ENCODE data around the gene MX1.
A peak's percentile ranks its signal among the peaks of the same experiment; 100 is the strongest.

Gene MX1

DNA sequence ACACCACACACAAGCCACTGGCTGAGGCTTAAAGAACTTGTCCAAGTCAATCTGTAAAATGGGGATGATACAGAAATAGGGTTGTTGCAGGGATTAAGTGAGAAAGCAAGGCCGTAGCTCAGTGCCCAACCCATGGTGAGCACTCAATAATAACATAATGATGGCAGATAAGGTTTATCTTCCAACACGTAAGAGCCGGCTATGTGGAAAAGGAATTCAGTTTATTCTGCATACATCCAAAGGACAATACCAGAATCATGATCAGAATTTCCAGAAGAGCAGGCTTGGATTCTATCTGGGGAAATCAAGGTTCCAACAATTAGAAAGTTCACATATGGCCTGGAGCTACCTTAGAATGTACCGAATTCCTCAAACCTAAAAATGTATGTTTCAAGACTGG is 77.3 kb downstream of the MX1 start:
- TF ChIP-seq, protein P1, sequence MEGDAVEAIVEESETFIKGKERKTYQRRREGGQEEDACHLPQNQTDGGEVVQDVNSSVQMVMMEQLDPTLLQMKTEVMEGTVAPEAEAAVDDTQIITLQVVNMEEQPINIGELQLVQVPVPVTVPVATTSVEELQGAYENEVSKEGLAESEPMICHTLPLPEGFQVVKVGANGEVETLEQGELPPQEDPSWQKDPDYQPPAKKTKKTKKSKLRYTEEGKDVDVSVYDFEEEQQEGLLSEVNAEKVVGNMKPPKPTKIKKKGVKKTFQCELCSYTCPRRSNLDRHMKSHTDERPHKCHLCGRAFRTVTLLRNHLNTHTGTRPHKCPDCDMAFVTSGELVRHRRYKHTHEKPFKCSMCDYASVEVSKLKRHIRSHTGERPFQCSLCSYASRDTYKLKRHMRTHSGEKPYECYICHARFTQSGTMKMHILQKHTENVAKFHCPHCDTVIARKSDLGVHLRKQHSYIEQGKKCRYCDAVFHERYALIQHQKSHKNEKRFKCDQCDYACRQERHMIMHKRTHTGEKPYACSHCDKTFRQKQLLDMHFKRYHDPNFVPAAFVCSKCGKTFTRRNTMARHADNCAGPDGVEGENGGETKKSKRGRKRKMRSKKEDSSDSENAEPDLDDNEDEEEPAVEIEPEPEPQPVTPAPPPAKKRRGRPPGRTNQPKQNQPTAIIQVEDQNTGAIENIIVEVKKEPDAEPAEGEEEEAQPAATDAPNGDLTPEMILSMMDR (conservative IDR thresholded peaks at IDR 0.05) = no peak
- TF ChIP-seq ZFX (IDR thresholded peaks at IDR 0.05) = no peak
- peak overlapping the region; percentile 99 for H3K27ac ChIP-seq

DNA sequence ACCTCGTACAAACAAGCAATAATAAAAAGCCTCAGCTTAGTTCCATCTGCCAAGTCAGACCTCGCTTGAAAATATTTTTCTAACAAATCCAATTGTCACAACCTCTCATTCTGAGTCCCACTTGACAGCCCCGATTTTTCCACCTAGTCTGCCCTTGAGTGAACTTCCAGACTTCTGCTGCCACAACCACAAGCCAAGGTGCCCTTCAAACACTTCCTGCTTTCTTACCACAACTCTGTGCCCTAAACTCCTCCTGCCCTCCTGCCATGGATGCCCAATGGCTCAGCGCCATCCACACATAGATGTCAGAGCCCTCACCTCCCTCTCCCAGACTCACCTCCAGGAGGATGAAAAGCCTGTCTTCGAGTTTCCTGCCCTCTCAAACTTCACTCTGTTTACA is 78.0 kb downstream of the MX1 start:
- peak overlapping the region; percentile 99 for H3K27ac ChIP-seq
- no peak for TF ChIP-seq ZFX (IDR thresholded peaks at IDR 0.05)
- TF ChIP-seq, protein P1 (conservative IDR thresholded peaks at IDR 0.05) = no peak

DNA sequence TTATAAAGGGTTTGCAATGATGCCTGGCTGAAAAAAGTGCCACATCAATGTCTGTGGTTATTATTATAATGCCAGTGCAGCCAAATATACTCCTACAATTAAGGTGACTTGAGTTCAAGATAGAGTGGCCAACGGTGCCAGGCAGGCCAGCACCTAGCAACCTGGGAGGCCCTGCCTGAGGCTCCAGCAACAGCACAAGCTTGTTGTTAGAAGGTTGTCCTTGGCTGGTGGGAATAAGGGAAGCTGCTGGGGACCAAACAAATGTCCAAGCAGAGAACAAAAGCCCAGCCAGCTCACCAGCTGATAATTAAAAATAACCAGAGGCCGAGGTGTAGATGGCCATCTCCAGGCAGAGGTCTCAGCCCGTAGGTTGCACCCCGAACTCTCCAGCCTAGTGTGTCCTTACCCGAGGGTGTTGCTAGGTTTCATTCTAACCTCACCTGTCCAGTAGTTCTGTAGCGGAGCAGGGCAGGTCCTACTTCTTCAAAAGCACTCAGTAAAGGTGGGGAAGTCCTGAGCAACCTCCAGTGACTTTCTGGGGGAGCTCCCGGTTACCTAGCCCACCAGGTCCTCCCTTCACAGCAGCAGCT is 80.1 kb downstream of the MX1 start:
- H3K27ac ChIP-seq = peak overlapping the region; percentile 99
- TF ChIP-seq, protein P1 (conservative IDR thresholded peaks at IDR 0.05) = no peak
- no peak for TF ChIP-seq ZFX (IDR thresholded peaks at IDR 0.05)

DNA sequence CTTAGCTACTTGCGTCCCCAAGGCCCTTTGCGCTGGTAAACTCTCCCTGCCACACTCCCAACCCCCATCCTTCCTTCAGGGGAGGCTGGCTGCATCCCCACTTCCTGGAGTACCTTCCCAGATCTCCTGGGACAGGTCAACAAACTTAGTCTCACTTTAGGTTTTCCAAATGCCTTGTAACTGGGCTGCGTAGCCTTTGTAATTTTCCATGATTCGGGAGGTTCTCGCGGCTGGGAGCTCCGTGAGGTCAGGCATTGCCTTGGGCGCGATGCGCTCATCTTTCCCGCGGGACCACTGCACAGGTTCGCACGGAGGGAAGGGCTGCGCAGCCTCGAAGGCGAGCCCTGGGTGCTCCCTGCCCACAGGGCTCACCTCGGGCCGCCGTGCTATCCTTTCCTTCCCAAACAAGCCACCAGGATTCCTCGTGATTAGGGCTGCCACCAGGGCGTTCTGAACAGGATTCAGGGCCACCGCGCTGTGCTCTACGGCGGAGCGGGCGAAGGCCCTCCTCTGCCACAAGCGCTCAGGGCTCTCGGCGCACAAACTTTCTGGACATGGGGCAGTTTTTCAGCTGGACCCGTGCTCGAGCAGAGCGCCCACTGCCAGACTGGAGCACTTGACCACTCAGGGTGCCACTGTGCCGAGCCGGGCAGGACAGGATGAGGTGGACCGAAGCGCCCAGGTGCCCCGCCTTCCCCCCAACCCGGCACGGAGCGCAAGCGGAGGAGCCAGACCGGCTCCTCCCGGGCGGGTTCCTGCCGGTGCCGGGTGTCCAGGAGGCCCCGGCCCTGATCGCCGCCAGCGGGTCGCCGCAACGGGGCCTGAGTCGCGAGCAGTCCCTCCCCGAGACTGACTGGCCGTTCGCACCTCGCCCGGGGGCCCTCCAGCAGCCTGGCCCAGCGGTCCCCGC is 80.8 kb downstream of the MX1 start:
- peak overlapping the region; percentile 99 for H3K27ac ChIP-seq
- TF ChIP-seq, protein P1 (conservative IDR thresholded peaks at IDR 0.05) = no peak
- 0 out of 2 replicates have a peak, but pooled peaks have one; percentile 39 for TF ChIP-seq ZFX (IDR thresholded peaks at IDR 0.05)

DNA sequence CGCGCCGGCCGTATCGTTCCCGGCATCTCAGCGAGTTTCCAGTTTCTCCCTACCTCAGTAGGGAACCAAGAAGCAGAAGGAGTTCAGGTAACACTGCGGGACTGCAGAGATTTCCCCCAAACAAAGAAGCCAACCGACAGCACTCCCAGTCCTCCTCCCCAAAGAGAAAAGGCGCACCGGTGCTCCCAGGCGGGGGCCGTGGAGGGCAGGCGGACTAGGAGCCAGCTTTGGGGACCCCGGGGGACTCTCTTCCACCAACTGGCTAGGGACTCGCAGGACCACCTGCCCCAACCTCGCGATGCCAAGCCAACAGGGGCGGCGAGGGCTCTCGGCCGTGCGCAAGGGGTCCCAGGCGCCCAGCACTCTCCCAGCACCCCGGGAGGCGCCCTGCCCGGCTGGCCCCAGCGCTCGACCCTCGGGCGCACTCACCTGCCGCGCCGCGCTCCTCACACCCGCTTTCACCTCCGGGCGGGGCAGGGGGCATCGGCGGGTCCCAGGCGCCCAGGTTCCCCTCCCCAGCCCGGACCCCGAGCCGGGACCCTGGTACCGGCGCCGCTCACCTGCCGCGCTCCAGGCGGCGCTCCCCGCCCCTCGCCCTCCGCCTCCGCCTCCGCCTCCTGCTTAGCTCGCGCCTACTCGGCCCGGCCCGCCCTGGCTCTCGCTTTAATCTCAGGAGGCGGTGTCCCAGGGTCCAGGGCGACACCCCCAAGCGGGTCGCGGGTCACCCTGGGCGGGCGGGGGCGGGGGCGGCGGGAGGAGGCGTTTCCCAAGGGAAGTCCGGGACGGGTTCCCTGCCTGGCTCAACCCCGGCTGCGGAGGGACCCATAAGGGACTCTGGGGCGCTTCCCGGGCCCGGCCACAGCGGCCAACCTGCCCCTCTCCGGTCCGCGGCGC is 81.7 kb downstream of the MX1 start, which contains the start of gene TMPRSS2:
Gene TMPRSS2 (minus strand): TSS at position 638 of the 894 bp plus-strand sequence. CDS start 10,025 bp downstream, outside the sequence.
- H3K27ac ChIP-seq = peak within 1 kb of the TSS; percentile 99
- TF ChIP-seq, protein P1 (conservative IDR thresholded peaks at IDR 0.05) = no peak
- TF ChIP-seq ZFX (IDR thresholded peaks at IDR 0.05) = no peak

DNA sequence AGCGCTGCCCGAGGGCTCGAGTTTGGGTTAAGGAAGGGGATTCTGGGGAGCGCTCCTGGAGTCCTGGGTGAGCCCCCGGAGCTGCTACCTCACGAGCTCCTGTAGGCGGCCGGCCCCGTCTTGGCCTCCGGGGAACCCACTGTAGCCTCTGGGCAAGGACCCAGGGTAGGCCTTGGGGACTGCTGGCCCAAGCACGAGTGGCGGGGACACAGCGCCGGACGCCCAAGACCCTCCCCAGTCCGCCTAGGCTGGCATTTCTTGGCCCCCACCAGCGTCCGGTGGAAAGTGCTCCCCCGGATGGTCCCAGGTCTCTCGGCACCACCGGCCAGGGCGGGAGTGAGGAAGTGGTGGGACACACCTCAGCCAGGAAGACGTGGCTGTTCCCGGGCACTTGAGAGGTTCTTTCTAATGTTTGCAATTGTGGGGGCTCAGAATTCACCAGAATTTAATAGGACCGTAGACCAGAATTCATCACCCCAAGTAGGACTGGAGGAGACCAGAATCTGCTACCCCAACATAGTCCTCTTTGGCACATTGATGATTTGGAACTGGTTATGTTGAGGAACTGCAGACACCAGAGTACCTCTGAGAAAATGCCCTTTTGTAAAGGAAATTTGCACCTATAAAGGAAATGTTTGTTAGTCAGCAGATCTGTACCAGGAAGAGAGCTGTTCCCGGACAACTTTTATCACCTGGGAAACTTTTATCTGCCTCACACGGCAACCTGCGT is 82.5 kb downstream of the MX1 start:
- TF ChIP-seq, protein P1 (conservative IDR thresholded peaks at IDR 0.05) = no peak
- TF ChIP-seq ZFX (IDR thresholded peaks at IDR 0.05) = peak; percentile 52; the same call in 1 of the 2 replicates
- peak overlapping the region; percentile 99 for H3K27ac ChIP-seq

All from C4-2B (cell line).